IPS-20b (cell line): ENCODE measurements around the gene ACOT6.
"Not testable (repeated sequence)": the region's sequence is repeated elsewhere in the genome, so short reads cannot be mapped to it uniquely, and the experiment has no call there.

ENCODE experiments used
- H3K27ac ChIP-seq: one replicate; pipeline ENCODE4 v1.5.1; 2013; ENCODE audit warnings: low read length
- H3K27me3 ChIP-seq: 2 replicates; pipeline ENCODE4 v1.6.1; 2013; ENCODE audit warnings: mild to moderate bottlenecking, low read length, inconsistent platforms; ENCODE audit not compliant: insufficient read depth
- H3K36me3 ChIP-seq: 2 replicates; pipeline ENCODE4 v1.6.1; 2013; ENCODE audit warnings: low read depth, mild to moderate bottlenecking, inconsistent platforms, low read length, moderate library complexity; ENCODE audit not compliant: insufficient read depth
- H3K4me1 ChIP-seq: 2 replicates; pipeline ENCODE4 v1.6.1; 2013; ENCODE audit warnings: mild to moderate bottlenecking, control low read depth, inconsistent platforms, low read length, moderate library complexity; ENCODE audit not compliant: insufficient read depth
- H3K4me3 ChIP-seq: 2 replicates; pipeline ENCODE4 v1.5.1; 2013; ENCODE audit warnings: mild to moderate bottlenecking, low read length, inconsistent platforms
- H3K9ac ChIP-seq: 2 replicates; pipeline ENCODE4 v1.6.1; 2013; ENCODE audit warnings: low read depth, mild to moderate bottlenecking, inconsistent platforms, low read length, moderate library complexity
- H3K9me3 ChIP-seq: 2 replicates; pipeline ENCODE4 v1.6.1; 2013; ENCODE audit warnings: mild to moderate bottlenecking, low read depth, low read length, inconsistent platforms; ENCODE audit not compliant: insufficient read depth

ACOT6 gene

DNA sequence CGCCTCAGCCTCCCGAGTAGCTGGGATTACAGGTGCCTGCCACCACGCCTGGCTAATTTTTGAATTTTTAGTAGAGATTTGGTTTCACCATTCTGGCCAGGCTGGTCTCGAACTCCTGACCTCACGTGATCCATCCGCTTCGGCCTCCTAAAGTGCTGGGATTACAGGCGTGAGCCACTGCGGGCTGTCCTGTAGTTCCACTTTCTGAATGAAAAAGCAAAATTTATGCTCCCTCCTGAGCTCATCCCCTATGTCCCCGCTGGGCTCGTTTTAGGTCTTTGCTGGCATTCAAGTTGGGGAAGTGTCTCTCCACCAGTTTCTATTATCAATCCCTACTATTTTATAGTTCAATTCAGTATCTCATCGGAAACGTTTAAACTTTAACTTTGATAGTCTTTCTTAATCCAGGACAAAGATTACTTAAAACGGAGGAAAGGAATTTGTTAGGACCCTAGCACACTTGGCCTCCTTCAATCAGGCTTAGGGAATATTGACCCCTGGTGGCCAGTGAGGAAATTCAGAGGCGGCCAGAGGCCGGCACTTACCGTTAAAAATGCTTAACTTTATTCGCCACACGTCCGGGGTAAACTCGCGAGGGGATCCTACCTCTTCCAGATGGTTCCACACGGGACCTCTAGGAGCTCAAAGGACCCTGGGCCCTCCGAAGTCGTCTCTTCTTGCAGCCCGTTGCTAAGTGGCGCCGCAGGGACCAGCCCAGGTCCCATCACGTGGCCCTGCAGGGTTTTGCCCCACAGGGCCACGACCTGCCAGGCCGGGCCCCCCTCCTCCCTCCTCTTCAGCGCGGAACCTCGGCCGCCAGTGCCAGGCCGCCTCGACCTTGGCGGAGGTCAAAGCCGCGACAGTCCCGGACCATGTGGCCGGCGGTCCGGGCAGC, 21.0 kb downstream of the ACOT6 start:
- no peaks in the 10 kb centered on the region for H3K9me3 ChIP-seq
- H3K4me3 ChIP-seq = peak overlapping the region; percentile 72
- no peaks in the 10 kb centered on the region for H3K36me3 ChIP-seq
- peak overlapping the region; percentile 74; the same call in 1 of the 2 replicates for H3K9ac ChIP-seq
- H3K27ac ChIP-seq = peak overlapping the region; percentile 10
- H3K27me3 ChIP-seq = no peaks in the 10 kb centered on the region
- H3K4me1 ChIP-seq = peaks cover 6% of the 10 kb centered on the region; the same call in 1 of the 2 replicates

DNA sequence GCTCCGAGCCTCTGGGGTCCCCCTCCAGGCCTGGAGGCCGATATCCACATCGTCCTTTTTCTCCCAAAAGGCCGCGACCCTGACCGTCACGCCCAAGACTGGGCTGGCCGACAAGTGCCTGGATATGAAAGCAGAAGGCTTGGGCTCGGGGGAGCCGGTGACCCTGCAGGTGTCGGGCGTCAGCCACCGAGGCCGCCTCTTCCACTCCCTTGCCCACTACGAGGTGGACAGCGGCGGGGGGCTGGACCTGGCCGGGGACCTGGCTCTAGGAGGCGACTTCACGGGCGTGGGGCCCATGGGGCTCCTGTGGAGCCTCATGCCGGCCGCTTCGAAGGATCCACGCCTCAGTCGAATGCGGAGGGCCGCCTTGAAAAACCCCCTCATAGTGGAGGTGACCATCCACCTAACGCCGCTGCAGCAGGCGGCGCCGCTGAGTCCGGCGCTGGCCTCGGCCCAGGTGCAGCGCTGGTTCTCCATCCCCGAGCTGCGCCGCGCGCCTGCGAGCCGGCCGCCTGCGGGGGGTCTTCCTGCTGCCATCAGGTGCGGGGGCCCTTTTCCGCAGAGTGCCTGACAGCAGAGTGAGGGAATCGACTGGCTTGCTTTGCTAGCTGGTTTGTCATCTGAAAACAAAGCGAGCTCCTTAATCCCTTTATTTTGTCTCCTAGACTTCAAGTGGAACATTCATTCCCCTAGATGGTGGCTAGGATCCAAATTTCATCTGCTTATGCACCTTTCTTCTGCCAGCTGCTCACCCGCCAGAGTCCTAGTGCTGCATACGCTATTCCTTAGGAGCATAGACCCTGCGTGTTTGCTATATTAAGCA, 21.9 kb downstream of the ACOT6 start:
- Histone ChIP-seq H3K4me3 (peak overlapping the region; percentile 72), H3K27me3 (no peaks in the 10 kb centered on the region), H3K9me3 (no peaks in the 10 kb centered on the region), H3K9ac (peak overlapping the region; percentile 74; the same call in 1 of the 2 replicates), H3K36me3 (no peaks in the 10 kb centered on the region), H3K4me1 (peaks cover 6% of the 10 kb centered on the region; the same call in 1 of the 2 replicates), H3K27ac (peak overlapping the region; percentile 10)

GRCh38 chr14:73636355-73636754, 24.0 kb downstream of the ACOT6 start:
- not testable (repeated sequence) for H3K4me1 ChIP-seq, H3K9ac ChIP-seq, H3K36me3 ChIP-seq, H3K4me3 ChIP-seq, H3K27ac ChIP-seq, H3K27me3 ChIP-seq, H3K9me3 ChIP-seq

DNA sequence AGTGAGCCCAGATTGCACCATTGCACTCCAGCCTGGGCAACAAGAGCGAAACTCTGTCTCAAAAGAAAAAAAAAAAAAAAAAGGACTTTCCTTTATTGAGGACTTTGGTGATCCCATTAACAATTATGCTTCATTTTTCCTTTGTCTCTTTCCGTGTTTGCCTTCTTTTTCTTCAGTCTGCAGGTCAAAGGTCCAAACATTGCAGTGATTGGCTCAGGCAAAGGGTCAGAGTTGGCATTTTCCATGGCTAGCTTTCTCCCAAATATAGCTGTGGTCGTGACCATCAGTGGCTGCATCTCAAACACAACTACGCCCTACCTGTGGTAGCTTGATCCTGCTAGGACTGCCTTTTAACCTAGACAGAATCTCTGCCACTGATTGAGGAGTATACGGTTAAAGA, 25.5 kb downstream of the ACOT6 start:
- no peak overlapping the region for H3K9ac ChIP-seq
- H3K4me3 ChIP-seq = no peak overlapping the region
- no peaks in the 10 kb centered on the region for H3K9me3 ChIP-seq
- H3K27me3 ChIP-seq = no peaks in the 10 kb centered on the region
- no peaks in the 10 kb centered on the region for H3K36me3 ChIP-seq
- H3K27ac ChIP-seq = no peak overlapping the region
- H3K4me1 ChIP-seq = peaks cover 6% of the 10 kb centered on the region; the same call in 1 of the 2 replicates

DNA sequence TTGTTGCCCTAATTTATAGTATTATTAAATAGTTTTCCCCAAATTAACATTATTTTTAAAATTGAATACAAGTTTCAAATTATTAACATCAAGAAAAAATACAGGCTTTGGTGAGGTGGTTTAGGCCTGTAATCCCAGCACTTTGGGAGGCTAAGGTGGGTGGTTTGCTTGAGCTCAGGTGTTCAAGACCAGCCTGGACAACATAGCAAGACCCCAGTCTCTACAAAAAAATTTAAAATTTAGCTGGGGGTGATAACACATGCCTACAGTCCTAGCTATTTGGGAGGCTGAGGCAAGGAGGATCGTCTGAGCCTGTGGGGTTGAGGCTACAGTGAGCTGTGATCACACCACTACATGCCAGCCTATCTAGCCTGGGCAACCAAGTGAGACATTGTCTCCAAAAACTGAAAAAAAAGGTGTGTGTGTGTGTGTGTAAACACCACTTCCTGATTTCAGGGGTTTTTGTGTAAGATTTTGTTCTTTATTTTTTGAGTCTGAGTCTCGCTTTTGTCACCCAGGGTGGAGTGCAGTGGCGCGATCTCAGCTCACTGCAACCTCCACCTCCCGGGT, 28.6 kb downstream of the ACOT6 start:
- Histone ChIP-seq H3K4me3 (no peak overlapping the region), H3K9me3 (no peaks in the 10 kb centered on the region), H3K27ac (no peak overlapping the region), H3K27me3 (no peaks in the 10 kb centered on the region), H3K9ac (no peak overlapping the region), H3K4me1 (no peaks in the 10 kb centered on the region), H3K36me3 (no peaks in the 10 kb centered on the region)

DNA sequence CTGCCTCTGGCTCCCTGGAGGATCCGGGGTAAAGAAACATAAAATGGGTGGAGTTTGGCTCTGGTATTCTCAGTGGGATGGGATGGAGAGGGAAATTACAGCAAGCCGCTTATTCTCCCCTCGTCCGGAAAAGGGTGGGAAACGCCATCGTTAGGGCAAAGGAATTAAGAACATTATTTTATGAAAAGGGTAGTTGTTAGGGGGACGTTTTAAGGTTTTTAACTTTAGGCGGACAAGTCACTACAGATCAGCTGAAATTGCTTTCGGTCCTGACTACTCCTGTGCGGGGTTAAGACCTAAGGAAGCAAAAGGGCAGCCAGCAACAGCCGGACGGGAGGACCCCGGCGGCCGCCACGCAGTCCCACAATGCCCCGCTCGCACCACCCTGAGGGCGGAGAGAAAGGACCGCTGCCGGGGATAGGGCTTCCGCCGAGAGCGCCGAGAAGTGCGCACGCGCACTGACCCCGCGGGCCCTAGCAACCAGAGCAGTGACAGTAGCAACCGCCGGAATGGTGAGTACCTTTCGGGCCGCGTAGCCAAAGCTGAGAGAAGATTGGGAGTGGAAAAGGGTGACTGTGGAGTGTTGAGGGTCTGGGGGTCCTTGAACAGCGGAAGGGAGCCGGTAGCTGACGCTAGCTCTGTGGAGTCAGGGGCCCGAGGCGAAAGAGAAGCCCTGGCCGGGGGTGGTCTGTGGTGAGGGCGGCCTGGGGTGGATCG, 32.4 kb downstream of the ACOT6 start, which contains the start of gene DNAL1:
Gene DNAL1, plus strand, starts transcription at position 456 of the 717 bp plus-strand sequence. Its CDS starts 54 bp downstream, at position 510.
- H3K9me3 ChIP-seq = no peaks in the 10 kb centered on the region
- no peaks in the 10 kb centered on the region for H3K4me1 ChIP-seq
- H3K9ac ChIP-seq = peak within 1 kb of the TSS; percentile 85
- no peaks in the 10 kb centered on the region for H3K36me3 ChIP-seq
- H3K27ac ChIP-seq = peak within 1 kb of the TSS; percentile 80
- H3K27me3 ChIP-seq = no peaks in the 10 kb centered on the region
- H3K4me3 ChIP-seq = peak within 1 kb of the TSS; percentile 95

DNA sequence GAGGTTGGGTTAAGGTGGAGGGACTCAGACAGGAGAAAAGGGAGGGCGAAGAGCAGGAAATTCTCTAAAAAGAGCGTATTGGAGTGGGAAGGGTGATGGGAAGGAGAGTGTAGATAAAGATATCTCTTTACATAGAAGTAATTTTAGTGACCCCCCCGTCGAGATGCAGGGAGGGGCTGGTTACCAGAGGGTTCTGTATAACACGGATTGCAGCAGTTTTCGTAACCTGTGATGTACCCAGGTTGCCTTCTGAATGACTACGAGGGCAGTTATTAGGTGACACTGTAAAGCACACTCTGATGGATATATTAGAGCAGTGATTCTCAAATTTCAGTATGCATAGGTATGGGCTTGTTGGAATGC, 32.9 kb downstream of the ACOT6 start:
- Histone ChIP-seq H3K27me3 (no peaks in the 10 kb centered on the region), H3K9ac (peak overlapping the region; percentile 85; the same call in 1 of the 2 replicates), H3K4me3 (peak overlapping the region; percentile 95), H3K36me3 (no peaks in the 10 kb centered on the region), H3K4me1 (no peaks in the 10 kb centered on the region), H3K27ac (no peak overlapping the region), H3K9me3 (no peaks in the 10 kb centered on the region)

DNA sequence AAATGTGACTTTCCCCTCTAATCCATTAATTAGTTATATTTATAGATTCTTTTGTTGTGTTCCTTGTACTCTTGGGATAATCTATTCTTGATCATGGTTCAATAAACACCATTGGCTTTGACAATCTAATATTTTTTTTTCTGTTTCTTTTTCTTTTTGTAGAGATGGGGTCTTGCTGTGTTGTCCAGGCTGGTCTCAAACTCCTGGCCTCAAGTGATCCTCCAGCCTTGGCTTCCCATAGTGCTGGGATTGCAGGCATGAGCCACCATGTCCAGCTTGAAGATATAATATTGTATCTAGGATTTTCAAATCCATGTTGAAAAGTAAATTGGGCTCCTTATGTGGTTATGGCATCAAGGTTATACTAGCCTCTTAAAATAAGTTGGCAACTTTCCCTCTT, 38.7 kb downstream of the ACOT6 start:
- Histone ChIP-seq H3K27ac (no peak overlapping the region), H3K4me1 (no peaks in the 10 kb centered on the region)

GRCh38 chr14:73655851-73656250, 43.5 kb downstream of the ACOT6 start:
- Histone ChIP-seq H3K9me3 (no peaks in the 10 kb centered on the region), H3K27me3 (no peaks in the 10 kb centered on the region), H3K27ac (no peak overlapping the region), H3K9ac (no peak overlapping the region), H3K4me1 (no peaks in the 10 kb centered on the region), H3K4me3 (no peak overlapping the region), H3K36me3 (peaks cover 3% of the 10 kb centered on the region; the same call in 1 of the 2 replicates)

More for the DNA sequence above, 38.7 kb downstream of the ACOT6 start:
- H3K4me3 ChIP-seq = no peak overlapping the region
- no peak overlapping the region for H3K9ac ChIP-seq
- H3K36me3 ChIP-seq = 0 out of 2 replicates have a peak, but pooled peaks cover 3% of the 10 kb centered on the region
- no peaks in the 10 kb centered on the region for H3K9me3 ChIP-seq
- no peaks in the 10 kb centered on the region for H3K27me3 ChIP-seq

DNA sequence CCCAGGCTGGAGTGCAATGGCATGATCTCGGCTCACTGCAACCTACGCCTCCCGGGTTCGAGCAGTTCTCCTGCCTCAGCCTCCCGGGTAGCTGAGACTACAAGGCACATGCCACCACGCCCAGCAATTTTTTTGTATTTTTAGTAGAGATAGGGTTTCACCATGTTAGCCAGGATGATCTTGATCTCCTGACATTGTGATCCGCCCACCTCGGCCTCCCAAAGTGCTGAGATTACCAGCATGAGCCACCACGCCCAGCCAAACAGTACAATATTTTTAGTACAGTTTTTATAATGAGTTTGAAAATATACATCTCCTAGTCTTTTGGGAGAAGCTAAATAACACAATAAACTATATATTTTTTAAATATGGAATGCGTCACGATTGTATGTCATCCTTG, 46.9 kb downstream of the ACOT6 start:
- not testable (repeated sequence) for H3K4me1 ChIP-seq, H3K27ac ChIP-seq, H3K4me3 ChIP-seq

GRCh38 chr14:73660511-73660910, 48.2 kb downstream of the ACOT6 start:
- H3K4me1 ChIP-seq = no peaks in the 10 kb centered on the region; the same call in 1 of the 2 replicates
- no peaks in the 10 kb centered on the region for H3K9me3 ChIP-seq
- peaks cover 6% of the 10 kb centered on the region; the same call in 1 of the 2 replicates for H3K36me3 ChIP-seq
- H3K4me3 ChIP-seq = no peak overlapping the region
- H3K9ac ChIP-seq = no peak overlapping the region
- H3K27me3 ChIP-seq = no peaks in the 10 kb centered on the region
- H3K27ac ChIP-seq = no peak overlapping the region

More for the DNA sequence above, 46.9 kb downstream of the ACOT6 start:
- H3K27me3 ChIP-seq, H3K9ac ChIP-seq, H3K36me3 ChIP-seq, H3K9me3 ChIP-seq: not testable (repeated sequence)
